OCI-LY7 (cell line): Measurements from ENCODE around the gene CD44.

Experiments used
- CTCF ChIP-seq: fragments of 200-600 bp; sonication (generic); conservative IDR thresholded peaks from 2 replicates; pipeline ENCODE4 v1.5.1; 2014; ENCODE audit warnings: mild to moderate bottlenecking, antibody characterized with exemption, low read length, moderate library complexity, mixed read lengths
- EZH2phosphoT487 ChIP-seq: fragments of 200-600 bp; sonication (generic); IDR thresholded peaks from 2 replicates; pipeline ENCODE4 v1.6.1; 2018; ENCODE audit warnings: low read depth, borderline replicate concordance, mild to moderate bottlenecking, mixed run types, antibody characterized with exemption, low read length, moderate library complexity, mixed read lengths

GRCh38 chr11:35228328-35228725 is 89.4 kb downstream of the CD44 start:
- no peak for TF ChIP-seq CTCF
- TF ChIP-seq EZH2phosphoT487: no peak
